Measurements from ENCODE around the gene SUCLG2.

GRCh38 chr3:67335813-67336212 lies 318.6 kb downstream of the SUCLG2 start:
- no peak for TF ChIP-seq ZNF565 (CRISPR knock-in tag; conservative IDR thresholded peaks at IDR 0.05; ENCODE audit: low read depth)
- TF ChIP-seq, protein P1, sequence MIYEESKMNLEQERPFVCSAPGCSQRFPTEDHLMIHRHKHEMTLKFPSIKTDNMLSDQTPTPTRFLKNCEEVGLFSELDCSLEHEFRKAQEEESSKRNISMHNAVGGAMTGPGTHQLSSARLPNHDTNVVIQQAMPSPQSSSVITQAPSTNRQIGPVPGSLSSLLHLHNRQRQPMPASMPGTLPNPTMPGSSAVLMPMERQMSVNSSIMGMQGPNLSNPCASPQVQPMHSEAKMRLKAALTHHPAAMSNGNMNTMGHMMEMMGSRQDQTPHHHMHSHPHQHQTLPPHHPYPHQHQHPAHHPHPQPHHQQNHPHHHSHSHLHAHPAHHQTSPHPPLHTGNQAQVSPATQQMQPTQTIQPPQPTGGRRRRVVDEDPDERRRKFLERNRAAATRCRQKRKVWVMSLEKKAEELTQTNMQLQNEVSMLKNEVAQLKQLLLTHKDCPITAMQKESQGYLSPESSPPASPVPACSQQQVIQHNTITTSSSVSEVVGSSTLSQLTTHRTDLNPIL (CRISPR knock-in tag; IDR thresholded peaks at IDR 0.05; ENCODE audit: low read depth): no peak
- TF ChIP-seq, protein P2, sequence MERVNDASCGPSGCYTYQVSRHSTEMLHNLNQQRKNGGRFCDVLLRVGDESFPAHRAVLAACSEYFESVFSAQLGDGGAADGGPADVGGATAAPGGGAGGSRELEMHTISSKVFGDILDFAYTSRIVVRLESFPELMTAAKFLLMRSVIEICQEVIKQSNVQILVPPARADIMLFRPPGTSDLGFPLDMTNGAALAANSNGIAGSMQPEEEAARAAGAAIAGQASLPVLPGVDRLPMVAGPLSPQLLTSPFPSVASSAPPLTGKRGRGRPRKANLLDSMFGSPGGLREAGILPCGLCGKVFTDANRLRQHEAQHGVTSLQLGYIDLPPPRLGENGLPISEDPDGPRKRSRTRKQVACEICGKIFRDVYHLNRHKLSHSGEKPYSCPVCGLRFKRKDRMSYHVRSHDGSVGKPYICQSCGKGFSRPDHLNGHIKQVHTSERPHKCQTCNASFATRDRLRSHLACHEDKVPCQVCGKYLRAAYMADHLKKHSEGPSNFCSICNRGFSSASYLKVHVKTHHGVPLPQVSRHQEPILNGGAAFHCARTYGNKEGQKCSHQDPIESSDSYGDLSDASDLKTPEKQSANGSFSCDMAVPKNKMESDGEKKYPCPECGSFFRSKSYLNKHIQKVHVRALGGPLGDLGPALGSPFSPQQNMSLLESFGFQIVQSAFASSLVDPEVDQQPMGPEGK (CRISPR knock-in tag; IDR thresholded peaks at IDR 0.05; ENCODE audit: borderline replicate concordance): no peak
- no peak for TF ChIP-seq ZC3H10 (CRISPR knock-in tag; IDR thresholded peaks at IDR 0.05)
- no peak for TF ChIP-seq TSHZ2 (CRISPR knock-in tag; IDR thresholded peaks at IDR 0.05)
- TF ChIP-seq RARB (CRISPR knock-in tag; IDR thresholded peaks at IDR 0.05): no peak
- no peak for TF ChIP-seq BACH2 (CRISPR knock-in tag; IDR thresholded peaks at IDR 0.05; ENCODE audit: borderline replicate concordance)

Data from SK-N-SH treated with all-trans-retinoic acid at 6 μM for 48 hours (cell line).